Activated naive CD4-positive, alpha-beta T cell treated with Interleukin-2 at 50 U/mL for 16 hours (primary cell): ENCODE results near the gene CIAO3.
A peak's percentile ranks its signal among the peaks of the same experiment; 100 is the strongest.

Experiments
- DNase-seq: peaks from one replicate; pipeline ENCODE4 v3.0.0-alpha.2; 2020

Gene CIAO3

DNA sequence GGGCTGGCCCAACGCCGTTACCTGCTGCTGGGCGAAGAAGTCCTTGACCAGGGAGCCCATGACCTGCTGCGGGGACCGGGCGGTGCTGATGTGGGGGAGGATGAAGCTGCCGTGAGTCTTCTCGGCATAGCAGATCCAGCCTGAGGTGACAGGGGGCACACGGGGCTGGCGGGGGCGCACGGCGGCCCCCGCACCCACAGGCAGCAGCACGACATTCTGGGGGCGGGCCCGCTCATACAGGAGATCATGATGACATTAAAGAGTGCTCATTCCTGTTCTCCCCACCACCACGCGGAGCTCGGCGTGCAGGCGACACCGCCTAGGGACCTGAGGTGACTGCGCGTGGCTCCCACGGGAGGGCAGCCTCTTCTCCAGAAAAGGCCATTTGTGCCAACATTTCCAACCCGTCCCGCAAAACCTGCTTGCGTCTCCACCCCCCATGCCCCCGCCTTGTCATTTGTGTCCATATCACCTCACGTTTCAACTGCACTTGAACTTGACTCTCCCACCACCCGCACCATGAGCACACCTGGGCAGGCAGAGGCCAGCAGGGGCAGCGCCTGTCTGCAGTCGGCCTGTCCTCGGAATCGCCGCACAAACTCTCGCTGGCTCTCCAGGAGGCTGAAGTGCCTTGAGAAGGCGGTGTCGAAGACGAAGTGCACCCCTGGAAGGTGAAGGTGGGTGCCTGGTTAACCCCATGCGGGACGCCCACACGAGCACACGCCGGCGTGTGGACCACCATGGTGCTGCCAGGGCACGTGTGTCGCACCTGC, 6.4 kb downstream of the CIAO3 start:
- DNase-seq: no peak

- DNase-seq: peak; percentile 33
Observed at GRCh38 chr16:733382-734207, 7.2 kb downstream of the CIAO3 start.

- no peak for DNase-seq
Observed at GRCh38 chr16:732936-733335, 7.9 kb downstream of the CIAO3 start.

DNA sequence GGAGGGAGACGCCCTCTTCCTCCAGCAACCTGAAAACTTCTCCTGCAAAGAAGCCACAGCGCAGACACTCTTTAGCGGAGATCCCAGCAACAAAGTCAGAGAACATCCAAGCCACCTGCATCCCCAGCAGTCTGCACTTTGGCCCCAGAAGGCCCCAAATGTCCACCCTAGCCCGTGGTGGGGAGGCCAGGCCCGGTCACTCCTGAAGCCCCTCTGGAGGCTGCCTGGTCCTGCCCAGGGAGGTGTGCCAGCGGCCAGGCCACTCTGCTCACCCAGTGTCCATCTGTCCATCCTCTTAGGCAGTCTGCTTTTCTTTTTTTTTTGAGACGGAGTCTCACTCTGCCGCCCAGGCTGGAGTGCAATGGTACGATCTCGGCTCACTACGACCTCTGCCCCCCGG, 8.5 kb downstream of the CIAO3 start:
- DNase-seq: no peak

- no peak for DNase-seq
Observed at GRCh38 chr16:730666-731509, 9.9 kb downstream of the CIAO3 start.

DNA sequence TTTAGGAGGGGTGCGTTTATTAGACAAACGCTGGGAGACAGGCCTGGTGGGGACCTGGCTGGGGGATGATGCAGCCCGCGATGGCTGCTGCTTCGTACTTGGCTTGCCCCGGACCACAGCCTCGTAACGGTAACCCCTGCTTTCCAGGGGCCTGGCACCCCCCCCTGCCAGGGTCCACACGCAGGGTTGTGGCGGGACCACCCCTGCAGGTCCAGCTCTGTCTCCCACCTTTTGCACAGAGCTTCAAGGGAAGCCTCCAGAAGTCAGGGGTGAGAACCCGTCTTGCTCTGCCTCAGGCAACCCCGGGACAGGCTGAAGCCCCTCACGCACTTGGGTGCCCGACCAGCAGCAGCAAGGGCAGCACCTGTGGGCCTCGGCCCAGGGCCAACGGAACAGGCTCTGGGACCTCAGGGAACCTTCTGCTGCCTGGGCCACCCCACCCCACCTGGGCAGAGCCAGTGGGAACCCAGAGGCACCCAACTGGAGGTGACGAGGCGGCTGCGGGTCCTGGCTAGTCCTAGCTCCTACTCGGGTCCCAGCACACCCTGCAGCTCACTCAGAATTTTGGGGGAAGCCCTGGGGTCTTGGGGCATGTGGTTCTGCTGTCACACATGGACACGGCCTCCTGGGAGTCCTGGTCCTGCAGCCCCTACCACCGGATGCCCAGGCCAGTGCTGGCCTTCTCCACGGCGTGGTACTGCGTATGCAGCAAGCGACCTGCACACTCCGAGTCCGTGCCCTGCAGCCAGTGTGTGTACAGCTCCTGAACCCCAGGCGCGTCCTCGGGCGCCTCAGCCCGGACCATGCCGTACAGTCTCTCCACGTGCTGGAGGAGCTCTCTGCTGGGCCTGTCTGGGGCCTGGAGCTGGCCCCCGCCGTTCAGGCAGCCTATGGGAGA, 10.8 kb downstream of the CIAO3 start:
- no peak for DNase-seq

- no peak for DNase-seq
Observed at GRCh38 chr16:728890-729744, 11.7 kb downstream of the CIAO3 start.

DNA sequence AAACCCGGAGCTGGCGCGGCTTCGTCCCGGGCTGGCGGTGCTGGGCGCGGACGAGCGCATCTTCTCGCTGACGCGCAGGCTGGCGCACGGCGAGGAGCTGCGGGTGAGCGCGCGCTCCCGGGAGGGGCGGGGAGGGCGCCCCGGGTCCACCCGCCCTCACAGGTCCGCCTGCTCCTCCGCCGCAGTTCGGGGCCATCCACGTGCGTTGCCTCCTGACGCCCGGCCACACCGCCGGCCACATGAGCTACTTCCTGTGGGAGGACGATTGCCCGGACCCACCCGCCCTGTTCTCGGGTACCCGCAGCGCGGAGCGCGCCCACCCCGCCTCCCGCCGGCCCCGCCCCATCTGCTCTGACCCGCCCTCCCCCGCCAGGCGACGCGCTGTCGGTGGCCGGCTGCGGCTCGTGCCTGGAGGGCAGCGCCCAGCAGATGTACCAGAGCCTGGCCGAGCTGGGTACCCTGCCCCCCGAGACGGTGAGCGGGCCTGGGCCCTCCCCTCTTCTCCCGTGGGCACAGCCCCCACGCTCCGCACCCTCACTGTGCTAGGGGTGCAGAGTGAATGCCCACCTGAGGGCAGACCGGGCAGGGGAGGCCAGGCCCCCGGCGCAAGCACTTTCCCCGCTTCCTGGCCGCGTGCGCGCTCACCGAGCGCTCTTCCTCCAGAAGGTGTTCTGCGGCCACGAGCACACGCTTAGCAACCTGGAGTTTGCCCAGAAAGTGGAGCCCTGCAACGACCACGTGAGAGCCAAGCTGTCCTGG, 12.5 kb downstream of the CIAO3 start:
- peak; percentile 61 for DNase-seq

GRCh38 chr16:727291-727977, 13.4 kb downstream of the CIAO3 start:
- DNase-seq: no peak

DNA sequence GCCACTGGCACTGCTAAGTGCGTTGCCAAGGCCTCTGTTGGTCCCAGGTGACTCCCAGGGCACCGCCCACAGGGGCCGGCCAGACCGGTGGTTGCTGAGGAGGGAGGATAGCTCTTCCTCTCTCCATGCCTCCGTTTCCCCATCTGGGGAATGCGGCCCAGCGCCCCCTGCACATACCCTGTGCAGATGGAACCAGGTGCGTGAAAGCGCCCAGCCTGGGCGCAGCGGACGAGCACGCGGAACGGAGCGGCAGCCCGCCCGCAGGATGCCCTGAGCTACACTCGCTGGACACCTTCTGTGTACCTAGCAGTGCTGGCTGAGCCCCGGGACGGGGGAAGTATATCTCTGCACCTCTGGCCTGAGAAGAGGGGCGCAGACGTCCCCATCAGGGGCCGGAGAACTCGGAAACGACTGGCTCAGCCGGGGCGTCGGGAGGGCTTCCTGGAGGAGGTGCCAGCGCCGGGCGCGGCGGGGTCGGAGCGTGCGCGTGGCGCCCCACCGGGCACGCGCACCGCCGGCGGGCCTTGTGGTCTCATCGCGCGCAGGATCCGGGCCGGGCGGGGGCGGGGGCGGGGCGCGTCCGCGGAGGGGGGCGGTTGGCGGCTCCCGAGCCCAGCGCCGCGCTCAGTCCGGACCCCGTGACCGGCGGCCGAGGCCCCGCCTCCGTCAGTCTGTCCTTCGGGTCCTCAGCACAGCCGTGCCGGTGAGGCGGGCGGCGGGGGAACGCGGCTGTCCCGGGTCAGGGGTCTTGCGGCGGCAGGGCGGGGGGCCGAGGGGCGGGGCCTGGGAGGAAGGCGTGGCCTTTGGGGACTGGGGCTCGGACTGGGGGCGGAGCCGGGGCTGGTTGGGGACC, 14.1 kb downstream of the CIAO3 start, which contains the start of the genes CCDC78 and HAGHL:
Gene CCDC78 (minus strand): TSS at position 6 of the 853 bp plus-strand sequence. CDS start 76 bp downstream, outside the sequence.
Gene HAGHL (plus strand): TSS at position 669 of the 853 bp plus-strand sequence. CDS start 404 bp downstream, outside the sequence.
- DNase-seq: peak; percentile 61

- no peak for DNase-seq
Observed at GRCh38 chr16:726188-726437, 14.7 kb downstream of the CIAO3 start.

DNA sequence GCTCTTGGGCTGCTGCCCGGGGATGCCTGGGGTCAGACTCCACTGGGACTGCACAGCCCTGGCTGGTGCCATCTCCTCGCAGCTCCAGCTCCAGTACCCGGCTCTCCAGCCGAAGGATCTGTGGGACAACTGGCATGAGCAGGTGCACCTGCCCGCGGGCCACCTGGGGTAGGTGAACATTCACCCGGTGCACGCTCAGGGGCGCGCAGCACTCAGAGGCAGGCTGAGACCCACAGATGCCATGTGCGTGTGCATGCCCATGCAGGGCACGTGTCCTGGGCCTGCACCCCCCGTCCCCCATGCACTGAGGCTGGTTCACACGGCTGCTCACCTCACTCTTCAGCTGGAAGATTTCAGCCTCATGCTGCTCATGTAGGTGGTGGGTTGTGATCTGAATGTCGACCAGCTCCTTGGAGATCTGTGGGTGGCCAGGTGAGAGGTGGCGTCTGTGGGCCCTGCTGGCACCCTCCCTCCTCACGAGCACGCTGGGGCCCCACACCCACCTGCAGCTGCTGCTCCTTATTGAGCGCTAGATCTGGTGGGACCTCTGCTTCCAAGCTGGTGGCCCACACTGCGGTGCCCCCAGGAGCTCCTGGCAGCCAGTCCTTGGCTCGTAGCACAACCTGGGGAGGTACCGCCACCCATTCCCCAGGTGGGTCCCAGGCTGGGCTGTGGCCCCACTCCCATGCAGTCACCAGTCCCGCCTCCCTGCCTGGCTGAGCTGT, 15.2 kb downstream of the CIAO3 start:
- DNase-seq: no peak

DNA sequence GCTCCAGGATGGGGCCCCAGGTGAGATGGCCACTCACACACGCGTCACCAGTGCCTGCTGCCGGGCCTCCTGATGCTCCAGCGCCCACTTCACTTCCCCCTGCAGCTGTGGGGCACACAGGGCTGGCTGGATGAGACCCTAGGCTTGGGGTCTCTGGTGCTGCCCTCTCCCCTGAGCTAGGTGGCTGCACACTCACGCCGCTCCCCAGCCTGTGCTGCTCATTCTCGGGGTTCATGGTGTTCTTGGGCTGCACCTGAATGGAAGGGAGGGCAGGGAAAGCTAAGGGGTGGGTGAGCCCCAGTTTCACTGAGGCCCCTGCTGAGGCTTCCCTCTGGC, 15.8 kb downstream of the CIAO3 start:
- DNase-seq: no peak

- DNase-seq: no peak
Observed at GRCh38 chr16:724188-725040, 16.4 kb downstream of the CIAO3 start.

DNA sequence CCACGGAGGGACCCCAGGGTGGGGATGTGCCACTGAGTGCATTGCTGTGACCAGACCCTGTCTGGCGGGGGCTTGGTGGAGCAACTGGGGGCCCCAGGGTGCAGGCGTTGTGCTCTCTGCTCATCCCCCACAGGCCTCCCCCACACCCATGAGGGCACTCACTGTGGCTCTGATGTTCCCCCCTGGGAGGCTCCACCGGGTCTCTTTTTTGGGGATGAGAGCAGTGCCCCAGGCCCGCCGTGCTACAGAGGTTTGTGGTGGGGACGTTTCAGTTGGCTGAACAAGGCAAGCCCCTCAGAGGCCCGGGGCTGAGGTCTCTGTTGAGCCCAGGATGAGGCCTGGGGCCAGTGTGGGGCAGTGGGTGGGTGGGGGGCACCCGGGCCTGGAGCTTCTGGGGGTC, 17.1 kb downstream of the CIAO3 start:
- no peak for DNase-seq

DNA sequence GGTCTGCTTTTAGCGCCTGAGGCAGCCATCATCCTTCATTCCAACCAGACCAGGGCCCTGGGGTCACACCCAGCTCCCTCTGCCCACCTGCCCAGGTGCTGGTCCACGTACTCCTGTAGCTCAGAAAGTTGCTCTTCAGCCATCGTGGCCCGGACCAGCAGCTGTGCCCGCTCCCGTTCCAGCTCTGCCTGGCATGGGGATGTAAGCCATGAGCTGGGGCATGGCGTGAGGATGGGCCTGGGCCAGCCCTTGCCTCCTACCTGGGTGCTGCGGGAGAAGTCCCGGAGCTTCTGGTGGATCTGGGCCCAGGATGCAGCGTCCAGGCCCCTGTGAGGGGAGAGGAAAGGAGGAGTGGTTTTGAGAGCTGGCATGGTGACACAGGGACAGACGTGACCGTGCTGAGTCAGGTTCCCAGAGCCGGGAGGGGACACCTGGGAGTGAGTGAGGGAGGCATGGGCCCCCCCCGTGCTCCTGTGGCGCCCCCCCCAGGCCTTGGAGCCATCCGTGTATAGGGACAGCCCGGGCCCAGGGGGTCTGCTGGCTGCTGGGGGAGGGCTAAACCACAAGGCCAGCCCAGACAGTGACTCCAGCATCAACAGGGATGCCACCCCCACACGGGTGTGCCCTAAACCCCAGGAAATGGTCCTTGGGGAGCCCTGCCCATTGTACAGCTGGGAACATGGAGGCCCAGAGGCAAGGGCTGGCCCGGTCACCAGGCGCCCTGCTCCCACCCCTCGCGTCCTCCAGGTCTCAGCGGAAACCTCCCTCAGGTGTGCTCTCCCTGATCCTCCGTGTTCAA, 17.8 kb downstream of the CIAO3 start:
- DNase-seq: no peak
